HG02970 (cell line): ENCODE data around the gene PDE9A.
"Not testable (repeated sequence)": the region's sequence is repeated elsewhere in the genome, so short reads cannot be mapped to it uniquely, and the experiment has no call there.

Experiments used
- ATAC-seq: cut with Tn5 transposase; IDR thresholded peaks from one replicate; pipeline ENCODE4 v1.9.1; 2021; ENCODE audit warnings: mild to moderate bottlenecking, moderate library complexity, moderate number of reproducible peaks; ENCODE audit not compliant: unreplicated experiment, low FRiP score

The PDE9A gene

GRCh38 chr21:42812528-42813241, 159.3 kb downstream of the PDE9A start:
- not testable (repeated sequence) for ATAC-seq

- no peak for ATAC-seq
Measured at GRCh38 chr21:42815217-42815616, 161.8 kb downstream of the PDE9A start.

- ATAC-seq: no peak
Measured at GRCh38 chr21:42818328-42818749, 164.9 kb downstream of the PDE9A start.

GRCh38 chr21:42819861-42820615, 166.6 kb downstream of the PDE9A start:
- ATAC-seq: no peak

GRCh38 chr21:42820616-42821465, 167.4 kb downstream of the PDE9A start:
- no peak for ATAC-seq
